Hepatocyte (in vitro differentiated cells): ENCODE results near the gene VWA5A. TPM values are rescaled to one million over a fixed set of nuclear protein-coding genes. Genes with fewer than 3 reads are reported as not detected.
A peak's percentile ranks its signal among the peaks of the same experiment; 100 is the strongest.
"Not testable (repeated sequence)": the region's sequence is repeated elsewhere in the genome, so short reads cannot be mapped to it uniquely, and the experiment has no call there.

Experiments used
- DNase-seq: peaks from one replicate; pipeline ENCODE4 v3.0.0-alpha.2; 2016; ENCODE audit warnings: low spot score
- H2AFZ ChIP-seq: fragments of 200-600 bp; sonication (generic); 2 replicates; pipeline ENCODE4 v1.6.0; 2016; ENCODE audit warnings: antibody characterized with exemption, mild to moderate bottlenecking
- H3K27ac ChIP-seq: fragments of 200-600 bp; sonication (generic); 2 replicates; pipeline ENCODE4 v1.5.1; 2016; ENCODE audit warnings: mild to moderate bottlenecking
- H3K27me3 ChIP-seq: fragments of 200-600 bp; sonication (generic); 2 replicates; pipeline ENCODE4 v1.6.1; 2016
- H3K36me3 ChIP-seq: fragments of 200-600 bp; sonication (generic); replicated peaks from 2 replicates; pipeline ENCODE4 v1.5.1; 2016; ENCODE audit warnings: low read depth; ENCODE audit not compliant: insufficient read depth
- H3K4me1 ChIP-seq: fragments of 200-600 bp; sonication (generic); 2 replicates; pipeline ENCODE4 v1.5.1; 2016; ENCODE audit warnings: mild to moderate bottlenecking, moderate library complexity; ENCODE audit not compliant: insufficient read depth
- H3K4me2 ChIP-seq: fragments of 200-600 bp; sonication (generic); 2 replicates; pipeline ENCODE4 v1.6.0; 2016
- H3K4me3 ChIP-seq: fragments of 200-600 bp; sonication (generic); 2 replicates; pipeline ENCODE4 v1.5.1; 2016; ENCODE audit warnings: mild to moderate bottlenecking
- H3K79me2 ChIP-seq: fragments of 200-600 bp; sonication (generic); 2 replicates; pipeline ENCODE4 v1.6.0; 2017; ENCODE audit warnings: mild to moderate bottlenecking
- H3K9me2 ChIP-seq: fragments of 200-600 bp; sonication (generic); replicated peaks from 2 replicates; pipeline ENCODE4 v1.6.0; 2017; ENCODE audit warnings: mild to moderate bottlenecking; ENCODE audit not compliant: insufficient read depth
- H3K9me3 ChIP-seq: fragments of 200-600 bp; sonication (generic); 2 replicates; pipeline ENCODE4 v1.5.1; 2016; ENCODE audit warnings: low read depth, mild to moderate bottlenecking
- H4K20me1 ChIP-seq: fragments of 200-600 bp; sonication (generic); 2 replicates; pipeline ENCODE4 v1.6.0; 2016; ENCODE audit warnings: mild to moderate bottlenecking; ENCODE audit not compliant: insufficient read depth, poor library complexity, severe bottlenecking
- EZH2 ChIP-seq: fragments of 200-600 bp; sonication (generic); IDR thresholded peaks from 2 replicates; pipeline ENCODE4 v1.6.1; 2016; ENCODE audit warnings: antibody characterized with exemption, mild to moderate bottlenecking, borderline replicate concordance
- EZH2phosphoT487 ChIP-seq: fragments of 200-600 bp; sonication (generic); IDR thresholded peaks from one replicate; pipeline ENCODE4 v1.6.1; 2018; ENCODE audit warnings: antibody characterized with exemption, mild to moderate bottlenecking, low read depth, moderate library complexity; ENCODE audit not compliant: unreplicated experiment, severe bottlenecking
- WGBS: methylation state at CpG from one replicate; pipeline ENCODE4 v1.1.6; 2016; ENCODE audit warnings: low lambda C conversion rate; ENCODE audit errors: missing lambda C conversion rate; 5-methylcytosine and 5-hydroxymethylcytosine counted together
- polyA plus RNA-seq: library from polyadenylated mRNA; unstranded; fragments of >200 nt; fragmentation: Nextera tagmentation; extraction: Ambion mirVana; gene quantifications from 2 replicates; pipeline ENCODE4 v1.2.1, GENCODE V29; 2016
- total RNA-seq: library from RNA; depleted of rRNA; stranded (reverse); fragments of >200 nt; gene quantifications from 2 replicates; pipeline ENCODE4 v1.2.3, GENCODE V29; 2014
- TF ChIP-seq, protein P1 (sequence below): fragments of 200-600 bp; sonication (generic); IDR thresholded peaks from 2 replicates; pipeline ENCODE4 v1.5.1; 2016; ENCODE audit warnings: antibody characterized with exemption, mild to moderate bottlenecking; ENCODE audit not compliant: poor library complexity

VWA5A gene
- total and polyA plus RNA-seq, 2 experiments from 2014 or later = 21.6 to 26.3 TPM

DNA sequence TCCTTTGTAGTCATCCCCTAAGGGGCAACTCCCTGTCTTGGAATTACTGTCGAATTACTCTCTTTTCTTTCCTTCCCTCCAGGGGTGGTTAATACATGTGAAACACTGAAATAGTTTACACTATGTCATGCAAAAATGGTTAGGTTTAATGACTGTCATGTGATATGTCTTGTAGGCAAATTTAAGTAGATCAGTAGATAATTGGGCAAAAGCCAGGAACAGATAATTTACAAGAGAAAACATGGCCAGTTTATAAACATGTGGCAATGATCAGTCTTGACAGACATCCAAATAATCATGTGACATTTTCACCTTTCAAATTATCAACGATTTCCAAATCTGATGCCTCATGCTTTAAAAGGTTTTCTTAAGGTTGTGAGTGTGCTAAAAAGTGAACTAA, 3.9 kb downstream of the VWA5A start:
- H3K4me3 ChIP-seq = no peak overlapping the region
- TF ChIP-seq EZH2 (no peak), EZH2phosphoT487 (no peak)
- TF ChIP-seq, protein P1, sequence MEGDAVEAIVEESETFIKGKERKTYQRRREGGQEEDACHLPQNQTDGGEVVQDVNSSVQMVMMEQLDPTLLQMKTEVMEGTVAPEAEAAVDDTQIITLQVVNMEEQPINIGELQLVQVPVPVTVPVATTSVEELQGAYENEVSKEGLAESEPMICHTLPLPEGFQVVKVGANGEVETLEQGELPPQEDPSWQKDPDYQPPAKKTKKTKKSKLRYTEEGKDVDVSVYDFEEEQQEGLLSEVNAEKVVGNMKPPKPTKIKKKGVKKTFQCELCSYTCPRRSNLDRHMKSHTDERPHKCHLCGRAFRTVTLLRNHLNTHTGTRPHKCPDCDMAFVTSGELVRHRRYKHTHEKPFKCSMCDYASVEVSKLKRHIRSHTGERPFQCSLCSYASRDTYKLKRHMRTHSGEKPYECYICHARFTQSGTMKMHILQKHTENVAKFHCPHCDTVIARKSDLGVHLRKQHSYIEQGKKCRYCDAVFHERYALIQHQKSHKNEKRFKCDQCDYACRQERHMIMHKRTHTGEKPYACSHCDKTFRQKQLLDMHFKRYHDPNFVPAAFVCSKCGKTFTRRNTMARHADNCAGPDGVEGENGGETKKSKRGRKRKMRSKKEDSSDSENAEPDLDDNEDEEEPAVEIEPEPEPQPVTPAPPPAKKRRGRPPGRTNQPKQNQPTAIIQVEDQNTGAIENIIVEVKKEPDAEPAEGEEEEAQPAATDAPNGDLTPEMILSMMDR = no peak
- no peaks in the 10 kb centered on the region for H4K20me1 ChIP-seq
- no peak overlapping the region for H3K27ac ChIP-seq
- H3K9me2 ChIP-seq = no peaks in the 10 kb centered on the region
- peaks cover 17% of the 10 kb centered on the region for H3K4me1 ChIP-seq
- no peak for DNase-seq
- H2AFZ ChIP-seq = no peak overlapping the region
- H3K9me3 ChIP-seq = no peaks in the 10 kb centered on the region
- no peaks in the 10 kb centered on the region for H3K79me2 ChIP-seq
- H3K4me2 ChIP-seq = no peak overlapping the region
- 72% methylated on average over 2 of the region's 2 CpGs for WGBS
- H3K36me3 ChIP-seq = no peaks in the 10 kb centered on the region
- no peaks in the 10 kb centered on the region for H3K27me3 ChIP-seq

- 89% methylated on average over 4 of the region's 4 CpGs for WGBS
- no peaks in the 10 kb centered on the region for H3K27me3 ChIP-seq
- H3K4me1 ChIP-seq = peaks cover 10% of the 10 kb centered on the region
- H3K4me3 ChIP-seq = no peak overlapping the region
- no peaks in the 10 kb centered on the region for H3K9me3 ChIP-seq
- no peak overlapping the region for H2AFZ ChIP-seq
- H3K79me2 ChIP-seq = no peaks in the 10 kb centered on the region
- no peak overlapping the region for H3K4me2 ChIP-seq
- TF ChIP-seq, protein P1 = no peak
- TF ChIP-seq EZH2 (no peak), EZH2phosphoT487 (no peak)
- no peaks in the 10 kb centered on the region for H4K20me1 ChIP-seq
- no peak for DNase-seq
- H3K36me3 ChIP-seq = peaks cover 4% of the 10 kb centered on the region
- no peak overlapping the region for H3K27ac ChIP-seq
- H3K9me2 ChIP-seq = no peaks in the 10 kb centered on the region
Measured at GRCh38 chr11:124120891-124121290, 5.6 kb downstream of the VWA5A start.

DNA sequence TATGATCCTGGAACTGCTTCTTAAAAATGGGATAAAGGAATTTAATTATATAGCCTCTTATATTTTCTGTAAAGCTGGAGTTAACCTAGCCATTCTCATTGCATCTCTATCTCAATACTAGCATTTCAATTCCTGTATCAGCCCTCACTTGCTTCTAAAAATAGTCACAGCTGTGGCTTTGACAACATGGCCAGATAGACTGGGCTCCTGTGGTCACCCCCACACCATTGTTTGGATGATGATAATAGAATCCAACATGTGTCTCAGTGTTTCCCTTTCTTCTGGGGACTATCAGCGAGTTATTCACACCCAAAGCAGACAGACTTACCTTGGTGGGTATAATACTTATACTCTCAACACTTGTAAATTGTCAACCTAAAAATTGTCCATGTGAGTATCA, 6.9 kb downstream of the VWA5A start:
- Histone ChIP-seq H4K20me1 (no peaks in the 10 kb centered on the region), H3K27ac (no peak overlapping the region), H3K4me1 (no peaks in the 10 kb centered on the region), H3K79me2 (no peaks in the 10 kb centered on the region), H3K9me2 (no peaks in the 10 kb centered on the region), H3K27me3 (no peaks in the 10 kb centered on the region), H3K4me2 (no peak overlapping the region), H3K4me3 (no peak overlapping the region), H2AFZ (no peak overlapping the region), H3K36me3 (peaks cover 4% of the 10 kb centered on the region), H3K9me3 (no peaks in the 10 kb centered on the region)
- no peak for DNase-seq
- TF ChIP-seq EZH2 (no peak), EZH2phosphoT487 (no peak)
- TF ChIP-seq, protein P1 = no peak
- WGBS = 93% methylated on average over 1 of the region's 1 CpG

GRCh38 chr11:124123622-124124021, 8.4 kb downstream of the VWA5A start:
- H3K79me2 ChIP-seq = no peaks in the 10 kb centered on the region
- DNase-seq = peak; percentile 11
- no peak overlapping the region for H3K4me3 ChIP-seq
- TF ChIP-seq EZH2phosphoT487 = no peak
- TF ChIP-seq, protein P1 = no peak
- no peak for TF ChIP-seq EZH2
- peaks cover 4% of the 10 kb centered on the region for H3K36me3 ChIP-seq
- no peaks in the 10 kb centered on the region for H3K9me3 ChIP-seq
- no peaks in the 10 kb centered on the region for H3K9me2 ChIP-seq
- H3K4me2 ChIP-seq = no peak overlapping the region
- no peak overlapping the region for H2AFZ ChIP-seq
- 61% methylated on average over 2 of the region's 2 CpGs for WGBS
- H3K4me1 ChIP-seq = no peaks in the 10 kb centered on the region
- no peaks in the 10 kb centered on the region for H4K20me1 ChIP-seq
- H3K27ac ChIP-seq = no peak overlapping the region
- no peaks in the 10 kb centered on the region for H3K27me3 ChIP-seq

- H3K9me3 ChIP-seq, H3K79me2 ChIP-seq, H3K9me2 ChIP-seq, H2AFZ ChIP-seq, H3K27me3 ChIP-seq, H3K4me1 ChIP-seq, H3K27ac ChIP-seq, DNase-seq, H4K20me1 ChIP-seq, H3K36me3 ChIP-seq, H3K4me2 ChIP-seq, H3K4me3 ChIP-seq: not testable (repeated sequence)
- 100% methylated on average over 1 of the region's 1 CpG for WGBS
Measured at GRCh38 chr11:124127134-124127533, 11.9 kb downstream of the VWA5A start.
